DOHH2 (cell line): ENCODE data around the gene DHRS3.

Source experiments
- H3F3A ChIP-seq: fragments of 200-600 bp; sonication (generic), shearing (Covaris generic); 2 replicates; pipeline ENCODE4 v1.6.0; 2016; ENCODE audit warnings: antibody characterized with exemption, mild to moderate bottlenecking; ENCODE audit not compliant: control insufficient read depth, insufficient read depth
- H3K27ac ChIP-seq: fragments of 200-600 bp; sonication (generic); 2 replicates; pipeline ENCODE4 v1.5.1; 2014; ENCODE audit warnings: low read depth, mild to moderate bottlenecking, low read length, moderate library complexity
- H3K27me3 ChIP-seq: fragments of 200-600 bp; sonication (generic); 2 replicates; pipeline ENCODE4 v1.6.1; 2014; ENCODE audit warnings: mild to moderate bottlenecking, low read length, mixed read lengths; ENCODE audit not compliant: control insufficient read depth
- H3K36me3 ChIP-seq: fragments of 200-600 bp; sonication (generic); 2 replicates; pipeline ENCODE4 v1.6.1; 2014; ENCODE audit warnings: mild to moderate bottlenecking, low read length, moderate library complexity, mixed read lengths; ENCODE audit not compliant: control insufficient read depth
- H3K4me1 ChIP-seq: fragments of 200-600 bp; sonication (generic); 2 replicates; pipeline ENCODE4 v1.6.1; 2014; ENCODE audit warnings: mild to moderate bottlenecking, low read length, mixed read lengths; ENCODE audit not compliant: control insufficient read depth
- H3K4me2 ChIP-seq: fragments of 200-600 bp; sonication (generic); 2 replicates; pipeline ENCODE4 v1.6.0; 2014; ENCODE audit warnings: mild to moderate bottlenecking, low read length, moderate library complexity
- H3K4me3 ChIP-seq: fragments of 200-600 bp; sonication (generic); 2 replicates; pipeline ENCODE4 v1.5.1; 2014; ENCODE audit warnings: mild to moderate bottlenecking, low read length, mixed read lengths
- H3K79me2 ChIP-seq: fragments of 200-600 bp; sonication (generic); 2 replicates; pipeline ENCODE4 v1.6.1; 2014; ENCODE audit warnings: mild to moderate bottlenecking, low read length, mixed read lengths; ENCODE audit not compliant: control insufficient read depth
- H3K9me2 ChIP-seq: fragments of 200-600 bp; sonication (generic); replicated peaks from 2 replicates; pipeline ENCODE4 v1.6.1; 2014; ENCODE audit warnings: mild to moderate bottlenecking, low read length, mixed read lengths; ENCODE audit not compliant: control insufficient read depth
- H3K9me3 ChIP-seq: fragments of 200-600 bp; sonication (generic); 2 replicates; pipeline ENCODE4 v1.6.1; 2014; ENCODE audit warnings: antibody characterized with exemption, low read length, mixed read lengths; ENCODE audit not compliant: control insufficient read depth, insufficient read depth
- H4K20me1 ChIP-seq: fragments of 200-600 bp; sonication (generic); 2 replicates; pipeline ENCODE4 v1.6.0; 2014; ENCODE audit warnings: low read depth, mild to moderate bottlenecking, antibody characterized with exemption, low read length, moderate library complexity; ENCODE audit not compliant: control insufficient read depth, insufficient read depth
- CTCF ChIP-seq: fragments of 200-600 bp; sonication (generic); IDR thresholded peaks from one replicate; pipeline ENCODE4 v1.5.1; 2014; ENCODE audit warnings: antibody characterized with exemption, mild to moderate bottlenecking, low read depth, low read length; ENCODE audit not compliant: poor library complexity, severe bottlenecking
- EZH2phosphoT487 ChIP-seq: fragments of 200-600 bp; sonication (generic); IDR thresholded peaks from 2 replicates; pipeline ENCODE4 v1.6.1; 2017; ENCODE audit warnings: borderline replicate concordance, mild to moderate bottlenecking, antibody characterized with exemption, low read length, moderate library complexity, mixed read lengths

Gene DHRS3

GRCh38 chr1:12562955-12563576 lies 54.9 kb downstream of the DHRS3 start:
- Histone ChIP-seq H3K4me2 (no peak overlapping the region), H3K4me1 (no peaks in the 10 kb centered on the region), H3K9me2 (no peaks in the 10 kb centered on the region), H3K79me2 (no peaks in the 10 kb centered on the region), H3F3A (no peaks in the 10 kb centered on the region), H3K9me3 (peaks cover 3% of the 10 kb centered on the region), H3K27ac (no peak overlapping the region), H3K27me3 (no peaks in the 10 kb centered on the region), H3K4me3 (no peak overlapping the region), H3K36me3 (no peaks in the 10 kb centered on the region), H4K20me1 (no peaks in the 10 kb centered on the region)
- no peak for TF ChIP-seq EZH2phosphoT487
- TF ChIP-seq CTCF = no peak

- Histone ChIP-seq H3K27me3 (no peaks in the 10 kb centered on the region), H3K9me2 (no peaks in the 10 kb centered on the region), H3K9me3 (peaks cover 3% of the 10 kb centered on the region), H3K36me3 (no peaks in the 10 kb centered on the region), H3K4me1 (no peaks in the 10 kb centered on the region), H3K4me3 (no peak overlapping the region), H3K4me2 (no peak overlapping the region), H3F3A (no peaks in the 10 kb centered on the region), H3K79me2 (no peaks in the 10 kb centered on the region), H4K20me1 (no peaks in the 10 kb centered on the region), H3K27ac (no peak overlapping the region)
- TF ChIP-seq EZH2phosphoT487 = no peak
- no peak for TF ChIP-seq CTCF
Observed at GRCh38 chr1:12561121-12561520, 56.9 kb downstream of the DHRS3 start.

- Histone ChIP-seq H3K4me2 (no peak overlapping the region), H3K27me3 (no peaks in the 10 kb centered on the region), H3K27ac (no peak overlapping the region), H3F3A (no peaks in the 10 kb centered on the region), H3K36me3 (no peaks in the 10 kb centered on the region), H3K4me1 (no peaks in the 10 kb centered on the region), H3K79me2 (no peaks in the 10 kb centered on the region), H3K9me2 (no peaks in the 10 kb centered on the region), H3K4me3 (no peak overlapping the region), H4K20me1 (no peaks in the 10 kb centered on the region), H3K9me3 (no peaks in the 10 kb centered on the region)
- TF ChIP-seq EZH2phosphoT487 = no peak
Observed at GRCh38 chr1:12556957-12557935, 60.8 kb downstream of the DHRS3 start.

GRCh38 chr1:12556368-12556930 lies 61.6 kb downstream of the DHRS3 start:
- Histone ChIP-seq H3K9me2 (no peaks in the 10 kb centered on the region), H3K9me3 (no peaks in the 10 kb centered on the region), H3K27ac (no peak overlapping the region), H3K4me2 (no peak overlapping the region), H3K79me2 (no peaks in the 10 kb centered on the region), H3K27me3 (no peaks in the 10 kb centered on the region), H3K4me1 (no peaks in the 10 kb centered on the region), H3F3A (no peaks in the 10 kb centered on the region), H4K20me1 (no peaks in the 10 kb centered on the region), H3K4me3 (no peak overlapping the region), H3K36me3 (no peaks in the 10 kb centered on the region)
- TF ChIP-seq EZH2phosphoT487 = no peak
- TF ChIP-seq CTCF = no peak
